ENCODE results near the gene IFT172.
A peak's percentile ranks its signal among the peaks of the same experiment; 100 is the strongest.
"Not testable (repeated sequence)": the region's sequence is repeated elsewhere in the genome, so short reads cannot be mapped to it uniquely, and the experiment has no call there.

Gene IFT172

GRCh38 chr2:27428213-27428977 is 61.1 kb downstream of the IFT172 start, which contains the start of gene NRBP1:
TSS of gene NRBP1 (plus strand) at chr2:27428631. CDS start at chr2:27433274, 4,643 bp downstream.
- DNase-seq (ENCODE audit: low read depth), result peak; percentile 86

- no peak for DNase-seq (ENCODE audit: low read depth)
These were observed 61.7 kb downstream of the IFT172 start for GRCh38 chr2:27427863-27428212.

- DNase-seq (ENCODE audit: low read depth), result not testable (repeated sequence)
These were observed 64.5 kb downstream of the IFT172 start for GRCh38 chr2:27425039-27425438.

GRCh38 chr2:27422958-27423357 is 66.6 kb downstream of the IFT172 start:
- DNase-seq (ENCODE audit: low read depth), result no peak

- DNase-seq (ENCODE audit: low read depth), result no peak
These were observed 67.8 kb downstream of the IFT172 start for GRCh38 chr2:27421660-27422250.

GRCh38 chr2:27420996-27421395 is 68.5 kb downstream of the IFT172 start:
- DNase-seq (ENCODE audit: low read depth), result no peak

- DNase-seq (ENCODE audit: low read depth), result no peak
These were observed 73.4 kb downstream of the IFT172 start for GRCh38 chr2:27416151-27416550.

- DNase-seq (ENCODE audit: low read depth), result no peak
These were observed 77.0 kb downstream of the IFT172 start for GRCh38 chr2:27412419-27413152.

- DNase-seq (ENCODE audit: low read depth), result peak; percentile 96
These were observed 80.0 kb downstream of the IFT172 start, which contains the start of gene PPM1G for GRCh38 chr2:27409321-27410073. TSS of gene PPM1G (minus strand) at chr2:27409591. CDS start at chr2:27409422, 169 bp downstream.

GRCh38 chr2:27408601-27409320 is 80.8 kb downstream of the IFT172 start:
- DNase-seq (ENCODE audit: low read depth), result peak; percentile 2

GRCh38 chr2:27407798-27408491 is 81.6 kb downstream of the IFT172 start:
- DNase-seq (ENCODE audit: low read depth), result no peak

GRCh38 chr2:27400348-27401135 is 89.0 kb downstream of the IFT172 start:
- no peak for DNase-seq (ENCODE audit: low read depth)

GRCh38 chr2:27398962-27399361 is 90.6 kb downstream of the IFT172 start:
- no peak for DNase-seq (ENCODE audit: low read depth)
